Neural cell (in vitro differentiated cells): ENCODE data around the gene RGL4.

Experiments
- EZH2 ChIP-seq: fragments of 200-600, 300-800 bp; shearing (Covaris generic), sonication (generic); IDR thresholded peaks from 2 replicates; pipeline ENCODE4 v1.6.1; 2014; ENCODE audit warnings: antibody characterized with exemption, low read length, borderline replicate concordance, mild to moderate bottlenecking; ENCODE audit not compliant: insufficient read depth, poor library complexity, severe bottlenecking
- POLR2AphosphoS5 ChIP-seq: IDR thresholded peaks from 2 replicates; pipeline ENCODE4 v1.6.1; 2012
- TAF1 ChIP-seq: IDR thresholded peaks from 2 replicates; pipeline ENCODE4 v1.6.1; 2012; ENCODE audit warnings: low read depth
- TF ChIP-seq, protein P1 (sequence below): fragments of 450-650 bp; IDR thresholded peaks from 2 replicates; pipeline ENCODE4 v1.5.1; 2014; ENCODE audit warnings: antibody characterized with exemption, mild to moderate bottlenecking, moderate library complexity; ENCODE audit not compliant: poor library complexity, severe bottlenecking

- TF ChIP-seq, protein P1, sequence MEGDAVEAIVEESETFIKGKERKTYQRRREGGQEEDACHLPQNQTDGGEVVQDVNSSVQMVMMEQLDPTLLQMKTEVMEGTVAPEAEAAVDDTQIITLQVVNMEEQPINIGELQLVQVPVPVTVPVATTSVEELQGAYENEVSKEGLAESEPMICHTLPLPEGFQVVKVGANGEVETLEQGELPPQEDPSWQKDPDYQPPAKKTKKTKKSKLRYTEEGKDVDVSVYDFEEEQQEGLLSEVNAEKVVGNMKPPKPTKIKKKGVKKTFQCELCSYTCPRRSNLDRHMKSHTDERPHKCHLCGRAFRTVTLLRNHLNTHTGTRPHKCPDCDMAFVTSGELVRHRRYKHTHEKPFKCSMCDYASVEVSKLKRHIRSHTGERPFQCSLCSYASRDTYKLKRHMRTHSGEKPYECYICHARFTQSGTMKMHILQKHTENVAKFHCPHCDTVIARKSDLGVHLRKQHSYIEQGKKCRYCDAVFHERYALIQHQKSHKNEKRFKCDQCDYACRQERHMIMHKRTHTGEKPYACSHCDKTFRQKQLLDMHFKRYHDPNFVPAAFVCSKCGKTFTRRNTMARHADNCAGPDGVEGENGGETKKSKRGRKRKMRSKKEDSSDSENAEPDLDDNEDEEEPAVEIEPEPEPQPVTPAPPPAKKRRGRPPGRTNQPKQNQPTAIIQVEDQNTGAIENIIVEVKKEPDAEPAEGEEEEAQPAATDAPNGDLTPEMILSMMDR, result no peak
- no peak for TF ChIP-seq EZH2
- no peak for TF ChIP-seq POLR2AphosphoS5
- no peak for TF ChIP-seq TAF1
Observed at GRCh38 chr22:23693979-23694680, 3.3 kb downstream of the RGL4 start.
